ENCODE measurements around the gene TMEM187.

GRCh38 chrX:153924149-153924861, 48.2 kb upstream of the TMEM187 start:
- TF ChIP-seq CTCF (IDR thresholded peaks at IDR 0.05) (peak in 2 of 3 experiments; percentile 11 to 18), POLR2A (IDR thresholded peaks at IDR 0.05; ENCODE audit: low read depth) (no peak), EP300 (IDR thresholded peaks at IDR 0.05) (no peak), POLR2AphosphoS5 (IDR thresholded peaks at IDR 0.05) (peak; percentile 19 to 44)
